Measurements from ENCODE around the gene FAM219A. TPM values are rescaled to one million over a fixed set of nuclear protein-coding genes. Genes with fewer than 3 reads are reported as not detected.
A peak's percentile ranks its signal among the peaks of the same experiment; 100 is the strongest.

The FAM219A gene
- total RNA-seq, 4 donors from 2014 or later = 12.6 to 19.2 (median 17.0) TPM

- intact Hi-C loops (cut with DNase I) = no loop called here
- no peak for TF ChIP-seq POLR2A (IDR thresholded peaks at IDR 0.05; ENCODE audit: low read depth)
- no peak for TF ChIP-seq POLR2AphosphoS5 (IDR thresholded peaks at IDR 0.05)
- Histone ChIP-seq H3K4me1 (peaks cover 14 to 29% (median 26%) of the 10 kb centered on the region in 4 donors), H3K27me3 (no peaks in the 10 kb centered on the region), H3K27ac (replicated peaks in 1 of 4) (no peak overlapping the region), H3K36me3 (no peaks in the 10 kb centered on the region), H3K9me3 (no peaks in the 10 kb centered on the region), H3K4me3 (no peak overlapping the region)
- 93% methylated on average over 5 of the region's 5 CpGs for WGBS
- no peak for DNase-seq (ENCODE audit: extremely low spot score)
Observed at GRCh38 chr9:34505370-34506120, 47.2 kb upstream of the FAM219A start.

DNA sequence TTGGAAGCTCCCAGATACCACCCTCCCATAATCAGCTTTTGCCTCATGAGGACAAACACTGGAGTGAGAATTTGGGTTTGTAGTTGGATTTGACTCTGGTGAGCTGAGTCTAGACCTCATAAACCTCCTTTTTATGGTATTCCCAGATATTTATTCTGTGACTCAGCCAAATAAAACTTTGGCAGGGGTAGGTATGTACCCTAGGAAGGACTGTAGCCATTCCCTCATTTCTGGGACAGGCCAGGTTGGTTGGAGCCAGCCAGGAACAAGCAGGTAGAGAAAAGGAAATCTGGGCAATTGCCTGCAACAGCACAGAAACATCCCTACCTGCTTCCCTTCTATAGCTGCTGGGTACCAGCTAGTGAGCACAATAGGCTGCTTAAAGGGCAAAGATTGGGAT lies 45.0 kb upstream of the FAM219A start:
- no peaks in the 10 kb centered on the region for H3K36me3 ChIP-seq
- no peaks in the 10 kb centered on the region for H3K9me3 ChIP-seq
- no peak for DNase-seq (ENCODE audit: extremely low spot score)
- H3K4me1 ChIP-seq = peaks cover 14 to 29% (median 27%) of the 10 kb centered on the region in 4 donors
- intact Hi-C loops (cut with DNase I) = no loop called here
- H3K4me3 ChIP-seq = no peak overlapping the region
- TF ChIP-seq, protein P1, sequence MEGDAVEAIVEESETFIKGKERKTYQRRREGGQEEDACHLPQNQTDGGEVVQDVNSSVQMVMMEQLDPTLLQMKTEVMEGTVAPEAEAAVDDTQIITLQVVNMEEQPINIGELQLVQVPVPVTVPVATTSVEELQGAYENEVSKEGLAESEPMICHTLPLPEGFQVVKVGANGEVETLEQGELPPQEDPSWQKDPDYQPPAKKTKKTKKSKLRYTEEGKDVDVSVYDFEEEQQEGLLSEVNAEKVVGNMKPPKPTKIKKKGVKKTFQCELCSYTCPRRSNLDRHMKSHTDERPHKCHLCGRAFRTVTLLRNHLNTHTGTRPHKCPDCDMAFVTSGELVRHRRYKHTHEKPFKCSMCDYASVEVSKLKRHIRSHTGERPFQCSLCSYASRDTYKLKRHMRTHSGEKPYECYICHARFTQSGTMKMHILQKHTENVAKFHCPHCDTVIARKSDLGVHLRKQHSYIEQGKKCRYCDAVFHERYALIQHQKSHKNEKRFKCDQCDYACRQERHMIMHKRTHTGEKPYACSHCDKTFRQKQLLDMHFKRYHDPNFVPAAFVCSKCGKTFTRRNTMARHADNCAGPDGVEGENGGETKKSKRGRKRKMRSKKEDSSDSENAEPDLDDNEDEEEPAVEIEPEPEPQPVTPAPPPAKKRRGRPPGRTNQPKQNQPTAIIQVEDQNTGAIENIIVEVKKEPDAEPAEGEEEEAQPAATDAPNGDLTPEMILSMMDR (IDR thresholded peaks at IDR 0.05) = no peak
- no peak for TF ChIP-seq EP300 (IDR thresholded peaks at IDR 0.05)
- TF ChIP-seq POLR2AphosphoS5 (IDR thresholded peaks at IDR 0.05) = no peak
- TF ChIP-seq POLR2A (IDR thresholded peaks at IDR 0.05; ENCODE audit: low read depth) = no peak
- no peaks in the 10 kb centered on the region for H3K27me3 ChIP-seq
- no peak overlapping the region for H3K27ac ChIP-seq (replicated peaks in 1 of 4)

- H3K36me3 ChIP-seq = no peaks in the 10 kb centered on the region
- H3K27me3 ChIP-seq = no peaks in the 10 kb centered on the region
- peak overlapping the region in 1 of 4 donors; percentile 16 for H3K27ac ChIP-seq (replicated peaks in 1 of 4)
- intact Hi-C loops (cut with DNase I) = no loop called here
- no peak for TF ChIP-seq EP300 (IDR thresholded peaks at IDR 0.05)
- TF ChIP-seq POLR2AphosphoS5 (IDR thresholded peaks at IDR 0.05) = no peak
- no peak overlapping the region for H3K4me3 ChIP-seq
- WGBS = 67% methylated on average over 5 of the region's 6 CpGs
- H3K4me1 ChIP-seq = peaks cover 14 to 29% (median 27%) of the 10 kb centered on the region in 4 donors
- no peaks in the 10 kb centered on the region for H3K9me3 ChIP-seq
- DNase-seq (ENCODE audit: extremely low spot score) = no peak
Observed at GRCh38 chr9:34502891-34503290, 44.5 kb upstream of the FAM219A start.

GRCh38 chr9:34502471-34502870 lies 44.1 kb upstream of the FAM219A start:
- DNase-seq (ENCODE audit: extremely low spot score) = no peak
- 66% methylated on average over 8 of the region's 10 CpGs for WGBS
- intact Hi-C loops (cut with DNase I) = no loop called here
- Histone ChIP-seq H3K36me3 (no peaks in the 10 kb centered on the region), H3K4me1 (peaks cover 14 to 29% (median 27%) of the 10 kb centered on the region in 4 donors), H3K9me3 (no peaks in the 10 kb centered on the region), H3K27ac (replicated peaks in 1 of 4) (peak overlapping the region in 1 of 4 donors; percentile 16), H3K27me3 (no peaks in the 10 kb centered on the region), H3K4me3 (no peak overlapping the region)
- TF ChIP-seq EP300 (IDR thresholded peaks at IDR 0.05) (no peak), POLR2AphosphoS5 (IDR thresholded peaks at IDR 0.05) (no peak), POLR2A (IDR thresholded peaks at IDR 0.05; ENCODE audit: low read depth) (no peak)
- TF ChIP-seq, protein P1 (IDR thresholded peaks at IDR 0.05) = no peak

- H3K27ac ChIP-seq (replicated peaks in 1 of 4) = no peak overlapping the region
- TF ChIP-seq EP300 (IDR thresholded peaks at IDR 0.05) (no peak), POLR2AphosphoS5 (IDR thresholded peaks at IDR 0.05) (peak; percentile 58 to 66)
- TF ChIP-seq, protein P1 (IDR thresholded peaks at IDR 0.05) = peak; percentile 31 to 40 (median 37)
- no peak for DNase-seq (ENCODE audit: extremely low spot score)
Observed at GRCh38 chr9:34501889-34502425, 43.6 kb upstream of the FAM219A start.

More at GRCh38 chr9:34501889-34502425, 43.6 kb upstream of the FAM219A start:
- Histone ChIP-seq H3K27me3 (no peaks in the 10 kb centered on the region), H3K9me3 (no peaks in the 10 kb centered on the region), H3K4me1 (peaks cover 14 to 29% (median 27%) of the 10 kb centered on the region in 4 donors), H3K36me3 (no peaks in the 10 kb centered on the region), H3K4me3 (no peak overlapping the region)
- WGBS = 17% methylated on average over 4 of the region's 5 CpGs
- intact Hi-C loops (cut with DNase I) = loop anchor here (2.0 kb wide), 1 partner anchor 99 kb away; no protein-coding TSS in a partner anchor

Measured in esophagus muscularis mucosa (tissue), 4 donors.